ACC112 (cell line): ENCODE results near the gene NR3C2.

ENCODE experiments used
- H2AFZ ChIP-seq: fragments of 200-600 bp; sonication (generic); one replicate; pipeline ENCODE4 v1.6.0; 2017; ENCODE audit warnings: antibody characterized with exemption, low read length; ENCODE audit not compliant: unreplicated experiment
- H3K27ac ChIP-seq: fragments of 200-600 bp; sonication (generic); 2 replicates; pipeline ENCODE4 v1.5.1; 2014; ENCODE audit warnings: low read depth, mild to moderate bottlenecking, antibody characterized with exemption, low read length, moderate library complexity
- H3K27me3 ChIP-seq: fragments of 200-600 bp; sonication (generic); 2 replicates; pipeline ENCODE4 v1.6.1; 2014; ENCODE audit warnings: mild to moderate bottlenecking, antibody characterized with exemption, low read length, moderate library complexity, mixed read lengths; ENCODE audit not compliant: insufficient read depth
- H3K36me3 ChIP-seq: fragments of 200-600 bp; sonication (generic); 2 replicates; pipeline ENCODE4 v1.6.1; 2016; ENCODE audit warnings: mild to moderate bottlenecking, antibody characterized with exemption, low read length, moderate library complexity, mixed read lengths; ENCODE audit not compliant: insufficient read depth
- H3K4me1 ChIP-seq: fragments of 200-600 bp; sonication (generic); one replicate; pipeline ENCODE4 v1.6.1; 2016; ENCODE audit warnings: low read length, mixed read lengths; ENCODE audit not compliant: insufficient read depth, unreplicated experiment, control insufficient read depth
- H3K4me3 ChIP-seq: fragments of 200-600 bp; sonication (generic); 2 replicates; pipeline ENCODE4 v1.5.1; 2014; ENCODE audit warnings: mild to moderate bottlenecking, low read depth, low read length
- H3K79me2 ChIP-seq: fragments of 200-600 bp; sonication (generic); one replicate; pipeline ENCODE4 v1.6.0; 2016; ENCODE audit warnings: low read length; ENCODE audit not compliant: control insufficient read depth, unreplicated experiment, insufficient read depth

NR3C2 gene

DNA sequence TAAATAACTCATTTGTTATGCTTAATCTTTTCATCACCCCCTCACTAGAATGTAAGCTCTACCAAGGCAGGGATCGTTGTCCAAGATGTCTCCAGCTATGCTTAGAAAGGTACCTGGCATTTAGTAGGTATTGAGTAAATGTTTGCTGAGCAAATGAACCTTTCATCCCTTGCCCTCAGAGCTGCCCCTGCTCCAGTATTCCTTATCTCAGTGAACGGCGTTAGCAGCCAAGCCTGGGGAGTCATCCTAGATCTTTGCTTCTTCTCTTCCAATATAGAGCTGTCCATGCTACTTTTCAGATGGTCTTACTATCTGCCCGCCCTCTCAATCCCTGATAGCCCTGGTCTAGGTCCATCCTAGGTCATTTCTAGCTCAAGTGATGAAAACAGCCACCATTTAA lies 188.4 kb downstream of the NR3C2 start:
- no peaks in the 10 kb centered on the region for H3K4me1 ChIP-seq

DNA sequence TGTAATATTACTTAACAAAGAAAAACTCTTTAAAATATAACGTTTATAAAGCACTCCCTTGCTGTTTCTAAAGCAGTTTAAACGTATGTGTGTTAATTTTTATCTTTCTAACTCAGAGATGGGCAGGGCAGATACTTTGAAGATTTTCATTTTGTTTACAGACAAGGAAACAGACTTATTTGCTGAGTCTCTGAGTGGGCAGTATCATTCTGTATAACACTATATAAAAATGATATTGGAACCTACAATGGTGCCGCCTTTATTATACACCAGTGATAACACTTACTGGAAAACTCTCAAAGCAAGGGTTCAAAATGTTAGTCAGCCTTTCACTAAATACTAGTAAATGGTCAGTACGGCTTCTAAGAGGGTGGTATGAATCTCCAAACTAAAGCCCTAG lies 193.4 kb downstream of the NR3C2 start:
- no peaks in the 10 kb centered on the region for H3K79me2 ChIP-seq
- H2AFZ ChIP-seq: no peak overlapping the region

More for the DNA sequence above, 188.4 kb downstream of the NR3C2 start:
- no peak overlapping the region for H3K27ac ChIP-seq
- H3K4me3 ChIP-seq: no peak overlapping the region
- H3K36me3 ChIP-seq: no peaks in the 10 kb centered on the region
- no peaks in the 10 kb centered on the region for H3K79me2 ChIP-seq
- peaks cover 8% of the 10 kb centered on the region; the same call in 1 of the 2 replicates for H3K27me3 ChIP-seq
- H2AFZ ChIP-seq: no peak overlapping the region

DNA sequence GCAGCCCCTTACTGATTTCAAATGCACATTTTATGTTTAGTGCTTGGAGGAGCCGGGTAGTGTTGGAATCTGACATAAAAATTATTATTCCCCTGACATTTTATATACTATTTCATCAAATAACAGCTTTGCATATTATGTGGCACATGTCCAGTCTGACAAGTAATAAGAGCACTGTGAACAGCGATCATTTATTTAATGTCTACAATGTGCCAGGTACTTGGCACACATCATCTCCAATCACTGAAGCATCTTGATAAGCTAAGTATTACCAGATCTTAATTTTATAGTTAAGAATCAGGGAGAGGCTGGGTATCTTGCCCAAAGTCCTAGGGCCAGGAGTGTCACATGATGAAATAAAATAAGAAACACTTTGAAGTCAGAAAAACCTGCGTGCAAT lies 197.2 kb downstream of the NR3C2 start:
- H3K36me3 ChIP-seq: no peaks in the 10 kb centered on the region
- no peak overlapping the region for H2AFZ ChIP-seq
- no peak overlapping the region for H3K4me3 ChIP-seq
- peaks cover 15% of the 10 kb centered on the region; the same call in 1 of the 2 replicates for H3K27me3 ChIP-seq
- H3K4me1 ChIP-seq: no peaks in the 10 kb centered on the region
- no peak overlapping the region for H3K27ac ChIP-seq
- no peaks in the 10 kb centered on the region for H3K79me2 ChIP-seq

More for the DNA sequence above, 193.4 kb downstream of the NR3C2 start:
- Histone ChIP-seq H3K27me3 (peaks cover 15% of the 10 kb centered on the region; the same call in 1 of the 2 replicates), H3K27ac (no peak overlapping the region), H3K36me3 (no peaks in the 10 kb centered on the region), H3K4me1 (no peaks in the 10 kb centered on the region), H3K4me3 (no peak overlapping the region)

DNA sequence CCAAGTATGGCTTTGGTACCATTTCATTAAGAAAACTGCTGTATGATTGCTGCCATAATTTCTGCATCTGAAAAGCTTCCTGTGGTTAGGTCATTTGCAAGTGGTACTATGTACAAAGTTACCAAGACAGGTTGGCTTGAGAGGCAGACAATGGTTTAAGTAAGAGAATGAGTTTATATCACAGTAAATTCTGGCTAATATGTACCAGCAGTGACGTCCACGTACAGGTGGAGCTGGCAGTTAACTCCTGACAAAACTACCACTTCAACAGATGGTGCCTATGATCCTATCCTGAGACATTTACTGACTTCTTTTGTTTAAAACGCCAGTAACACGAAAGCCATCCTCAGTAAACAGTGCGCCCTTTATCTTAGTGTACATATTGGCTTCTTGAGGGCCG lies 198.4 kb downstream of the NR3C2 start:
- Histone ChIP-seq H3K36me3 (no peaks in the 10 kb centered on the region), H3K27ac (no peak overlapping the region), H2AFZ (no peak overlapping the region), H3K27me3 (peaks cover 8% of the 10 kb centered on the region; the same call in 1 of the 2 replicates), H3K4me3 (no peak overlapping the region), H3K4me1 (no peaks in the 10 kb centered on the region), H3K79me2 (no peaks in the 10 kb centered on the region)

DNA sequence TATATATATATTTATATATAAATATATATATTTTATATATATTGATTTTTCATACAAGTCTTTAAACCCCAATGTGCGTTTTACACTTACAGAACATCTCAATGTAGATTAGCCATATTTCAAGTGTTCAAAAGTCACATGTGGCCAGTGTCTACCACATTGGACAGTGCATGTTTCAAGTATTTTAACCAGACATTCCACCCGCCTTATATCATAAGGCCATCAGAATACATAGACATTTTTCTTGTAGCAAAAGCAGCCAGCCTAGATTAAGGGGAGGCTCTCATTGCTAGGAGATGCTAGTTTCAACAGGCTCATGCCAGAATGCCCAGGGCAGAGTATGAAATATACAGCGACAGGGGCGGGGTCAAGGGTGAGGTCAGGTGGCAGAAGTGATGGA lies 202.0 kb downstream of the NR3C2 start:
- Histone ChIP-seq H3K4me3 (no peak overlapping the region), H3K79me2 (no peaks in the 10 kb centered on the region), H3K27me3 (no peaks in the 10 kb centered on the region)

DNA sequence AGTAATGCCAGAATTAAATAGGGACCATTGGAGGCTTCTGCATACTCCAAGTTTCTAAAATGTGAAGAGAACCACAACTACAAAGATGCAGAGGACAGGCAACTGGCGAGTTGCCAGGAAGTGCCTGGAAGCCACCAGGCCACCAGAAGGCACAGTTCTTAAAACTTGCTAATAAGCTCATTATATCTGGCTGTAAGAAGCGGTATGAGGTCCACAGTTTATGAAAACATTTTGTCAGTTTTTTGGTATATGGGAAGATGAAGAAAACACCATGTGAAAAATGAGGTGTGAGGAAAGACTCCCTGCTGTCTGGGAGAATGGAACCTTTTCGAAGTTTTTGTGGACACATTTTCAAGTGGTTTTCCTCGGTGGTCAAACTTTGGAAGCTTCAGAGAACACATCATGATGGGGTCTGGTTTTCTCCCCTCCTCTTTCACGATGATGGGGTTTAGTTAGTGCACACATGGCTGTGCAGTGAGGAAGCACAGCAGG lies 202.7 kb downstream of the NR3C2 start:
- no peaks in the 10 kb centered on the region for H3K36me3 ChIP-seq
- no peak overlapping the region for H2AFZ ChIP-seq
- H3K4me1 ChIP-seq: no peaks in the 10 kb centered on the region
- H3K4me3 ChIP-seq: no peak overlapping the region
- H3K27me3 ChIP-seq: no peaks in the 10 kb centered on the region
- no peak overlapping the region for H3K27ac ChIP-seq
- H3K79me2 ChIP-seq: no peaks in the 10 kb centered on the region

More for the DNA sequence above, 202.0 kb downstream of the NR3C2 start:
- no peaks in the 10 kb centered on the region for H3K4me1 ChIP-seq
- no peaks in the 10 kb centered on the region for H3K36me3 ChIP-seq
- H2AFZ ChIP-seq: no peak overlapping the region
- H3K27ac ChIP-seq: no peak overlapping the region

DNA sequence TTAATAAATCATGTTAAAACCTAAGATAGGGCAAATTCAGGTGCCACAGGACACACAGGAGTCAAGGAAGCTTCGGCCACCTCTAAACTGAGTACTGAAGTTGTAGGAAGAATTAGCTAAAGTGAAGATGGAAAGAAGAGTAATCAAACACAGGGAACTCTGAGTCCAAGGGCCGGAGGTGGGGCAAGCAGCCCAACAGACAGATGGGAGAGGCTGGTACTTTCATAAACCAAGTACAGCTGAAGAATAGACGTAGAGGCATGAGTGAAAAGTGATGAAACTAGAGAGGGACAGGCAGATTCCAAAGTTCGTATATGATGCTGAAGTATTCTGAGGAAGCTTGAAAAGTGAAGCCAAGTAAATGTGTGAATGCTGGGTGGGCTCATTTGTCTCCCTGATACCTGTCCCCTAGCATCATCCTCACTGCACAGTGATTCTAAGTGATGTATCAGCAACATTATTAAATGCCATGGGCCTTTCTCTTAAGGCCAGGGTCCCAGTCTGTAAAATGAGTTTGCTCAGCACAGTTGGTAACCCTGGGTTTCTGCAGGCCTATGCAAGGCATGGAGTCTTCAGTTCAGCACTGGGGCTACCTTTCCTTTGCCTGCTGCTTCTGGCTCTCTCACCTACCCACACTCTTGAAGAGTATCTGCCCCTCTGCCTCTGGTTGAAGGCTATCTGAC lies 203.3 kb downstream of the NR3C2 start:
- Histone ChIP-seq H2AFZ (no peak overlapping the region), H3K4me3 (no peak overlapping the region), H3K4me1 (no peaks in the 10 kb centered on the region), H3K27me3 (no peaks in the 10 kb centered on the region), H3K36me3 (no peaks in the 10 kb centered on the region), H3K27ac (no peak overlapping the region), H3K79me2 (no peaks in the 10 kb centered on the region)

DNA sequence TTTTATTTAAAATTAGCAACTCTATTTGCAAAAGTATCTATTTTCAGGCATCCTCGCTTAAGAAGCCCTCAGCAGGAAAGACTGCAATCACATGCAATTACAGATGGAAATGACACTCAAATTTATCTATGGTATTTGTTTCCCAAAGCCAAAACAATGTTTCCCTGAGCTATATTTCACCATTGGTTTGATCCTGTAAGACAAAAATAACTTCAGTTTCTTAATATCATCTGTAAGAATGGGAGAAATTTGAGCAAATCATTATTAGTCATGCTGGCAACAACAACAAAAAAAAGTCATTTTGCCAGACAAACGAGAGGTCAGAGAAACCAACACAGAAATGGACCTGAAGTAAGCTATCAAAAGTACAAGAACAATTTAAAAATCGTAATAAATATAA lies 204.1 kb downstream of the NR3C2 start:
- Histone ChIP-seq H3K27ac (no peak overlapping the region), H2AFZ (no peak overlapping the region), H3K4me3 (no peak overlapping the region), H3K79me2 (no peaks in the 10 kb centered on the region), H3K4me1 (no peaks in the 10 kb centered on the region), H3K36me3 (no peaks in the 10 kb centered on the region), H3K27me3 (no peaks in the 10 kb centered on the region)

DNA sequence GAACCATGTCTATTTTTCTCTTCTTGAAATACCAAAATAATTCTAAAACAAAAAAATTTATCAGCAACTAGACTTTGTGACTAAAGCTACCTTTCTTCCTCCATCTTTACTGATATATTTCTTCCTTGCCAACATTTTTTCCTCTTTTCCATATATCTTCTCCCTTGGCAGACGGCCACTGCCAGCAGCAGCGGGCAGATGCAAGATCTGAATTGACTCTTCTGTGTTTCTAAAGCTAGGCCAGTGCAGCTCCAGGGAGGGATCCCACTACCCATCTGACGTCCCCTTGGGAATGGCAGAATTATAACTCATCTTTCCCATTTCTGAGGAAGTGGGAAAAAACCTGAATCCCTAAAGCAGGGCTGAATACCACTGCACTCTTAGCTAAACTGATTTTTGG lies 206.4 kb downstream of the NR3C2 start:
- no peaks in the 10 kb centered on the region for H3K36me3 ChIP-seq
- H3K4me3 ChIP-seq: no peak overlapping the region
- no peaks in the 10 kb centered on the region for H3K4me1 ChIP-seq
- H3K79me2 ChIP-seq: no peaks in the 10 kb centered on the region
- H3K27me3 ChIP-seq: no peaks in the 10 kb centered on the region
- H2AFZ ChIP-seq: no peak overlapping the region
- H3K27ac ChIP-seq: no peak overlapping the region

DNA sequence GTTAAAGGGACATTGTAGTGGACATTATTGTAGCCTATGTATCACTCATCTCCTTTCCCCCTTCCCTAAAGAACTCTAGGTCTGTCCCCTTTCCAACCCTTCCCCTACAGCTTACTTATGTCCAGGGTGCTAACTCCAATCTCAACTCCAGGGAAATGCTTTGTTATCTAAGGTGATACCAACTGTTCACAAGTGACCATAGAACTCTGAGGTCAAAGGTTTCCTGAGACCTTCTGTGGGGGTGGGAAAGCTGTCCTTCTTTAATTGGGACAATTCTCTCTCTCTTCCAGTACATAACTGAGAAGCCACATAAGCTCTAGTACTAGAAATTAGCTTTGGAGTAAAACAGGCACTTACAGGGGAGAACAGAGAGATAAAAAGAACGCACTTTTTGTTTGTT lies 212.4 kb downstream of the NR3C2 start:
- no peaks in the 10 kb centered on the region for H3K36me3 ChIP-seq
- H3K4me3 ChIP-seq: no peak overlapping the region
- no peak overlapping the region for H2AFZ ChIP-seq
- H3K27me3 ChIP-seq: no peaks in the 10 kb centered on the region
- H3K79me2 ChIP-seq: no peaks in the 10 kb centered on the region
- H3K27ac ChIP-seq: no peak overlapping the region
- H3K4me1 ChIP-seq: no peaks in the 10 kb centered on the region

DNA sequence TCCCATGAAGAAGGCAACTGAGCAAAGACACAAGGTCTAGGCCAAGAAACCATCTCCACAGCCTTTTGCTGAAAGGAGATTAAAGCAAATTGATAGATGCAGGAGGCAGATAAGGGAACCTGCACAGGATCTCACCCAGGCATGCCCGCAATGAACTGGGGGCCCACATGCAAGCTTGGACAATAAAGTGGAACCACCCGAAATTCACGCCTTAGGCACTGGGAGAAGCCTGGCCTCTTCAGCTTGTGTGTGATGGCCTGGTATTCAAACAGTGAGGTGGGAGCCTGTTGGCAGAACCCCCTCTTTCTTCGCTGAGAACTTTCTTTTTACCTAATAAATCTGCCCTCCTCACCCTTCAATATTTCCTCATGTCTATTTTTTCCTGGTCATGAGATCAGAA lies 213.2 kb downstream of the NR3C2 start:
- Histone ChIP-seq H3K27me3 (no peaks in the 10 kb centered on the region), H3K27ac (no peak overlapping the region), H3K4me1 (no peaks in the 10 kb centered on the region), H2AFZ (no peak overlapping the region), H3K4me3 (no peak overlapping the region), H3K36me3 (no peaks in the 10 kb centered on the region), H3K79me2 (no peaks in the 10 kb centered on the region)
